A549 (cell line): ENCODE data around the gene PTPRJ.

ENCODE experiments used
- CHD2 ChIP-seq: fragments of 150-350 bp; IDR thresholded peaks from 2 replicates; pipeline ENCODE4 v1.6.1; 2014; ENCODE audit warnings: low read length; ENCODE audit not compliant: partially characterized antibody
- CTCF ChIP-seq: fragments of >200 bp; sonication (Bioruptor Twin); formaldehyde crosslinking; IDR thresholded peaks from 3 replicates; pipeline ENCODE4 v1.5.1; 2016
- KDM1A ChIP-seq: fragments of 200-600 bp; sonication (generic); IDR thresholded peaks from 2 replicates; pipeline ENCODE4 v1.6.1; 2016; ENCODE audit warnings: low read depth, mild to moderate bottlenecking
- MAX ChIP-seq: IDR thresholded peaks from 2 replicates; pipeline ENCODE4 v1.6.1; 2012
- POLR2A ChIP-seq: IDR thresholded peaks from 2 replicates; pipeline ENCODE4 v1.6.1; 2012; ENCODE audit warnings: mild to moderate bottlenecking, low read length
- TFCP2L1 ChIP-seq: fragments of 250-450 bp; sonication (Bioruptor Pico); IDR thresholded peaks from 2 replicates; pipeline ENCODE4 v1.5.0; 2021; ENCODE audit warnings: mild to moderate bottlenecking

- TF ChIP-seq CTCF (no peak), CHD2 (no peak), KDM1A (no peak), TFCP2L1 (CRISPR knock-in tag) (no peak), MAX (no peak), POLR2A (no peak)
These were observed 51.2 kb downstream of the PTPRJ start for GRCh38 chr11:48031602-48032001.
